MM.1S (cell line): ENCODE data around the gene CD40LG.

ENCODE experiments used
- DNase-seq: peaks from one replicate; pipeline ENCODE4 v3.0.0-alpha.2; 2015
- H2AFZ ChIP-seq: fragments of 300-600 bp; sonication (generic); 2 replicates; pipeline ENCODE4 v1.6.0; 2016; ENCODE audit warnings: antibody characterized with exemption, low read length
- H3F3A ChIP-seq: fragments of 300-600 bp; sonication (generic); 2 replicates; pipeline ENCODE4 v1.6.1; 2016; ENCODE audit warnings: mild to moderate bottlenecking, antibody characterized with exemption, low read length, moderate library complexity, mixed read lengths; ENCODE audit not compliant: insufficient read depth
- H3K27ac ChIP-seq: fragments of 300-600 bp; sonication (generic); 2 replicates; pipeline ENCODE4 v1.5.1; 2016; ENCODE audit warnings: mild to moderate bottlenecking, low read length
- H3K27me3 ChIP-seq: fragments of 300-600 bp; sonication (generic); replicated peaks from 2 replicates; pipeline ENCODE4 v1.6.0; 2016; ENCODE audit warnings: low read length; ENCODE audit not compliant: insufficient read depth
- H3K36me3 ChIP-seq: fragments of 300-600 bp; sonication (generic); replicated peaks from 2 replicates; pipeline ENCODE4 v1.6.1; 2016; ENCODE audit warnings: mild to moderate bottlenecking, low read length, mixed read lengths; ENCODE audit not compliant: insufficient read depth
- H3K4me1 ChIP-seq: fragments of 300-600 bp; sonication (generic); 2 replicates; pipeline ENCODE4 v1.6.1; 2016; ENCODE audit warnings: low read length, mixed read lengths
- H3K4me2 ChIP-seq: fragments of 300-600 bp; sonication (generic); 2 replicates; pipeline ENCODE4 v1.6.0; 2016; ENCODE audit warnings: low read depth, low read length
- H3K4me3 ChIP-seq: fragments of 300-600 bp; sonication (generic); 2 replicates; pipeline ENCODE4 v1.5.1; 2016; ENCODE audit warnings: low read length, mixed read lengths
- H3K79me2 ChIP-seq: fragments of 300-600 bp; sonication (generic); 2 replicates; pipeline ENCODE4 v1.6.1; 2016; ENCODE audit warnings: mixed run types, low read length, mixed read lengths
- H3K9ac ChIP-seq: fragments of 300-600 bp; sonication (generic); 2 replicates; pipeline ENCODE4 v1.6.1; 2016; ENCODE audit warnings: low read length, mixed read lengths
- H3K9me2 ChIP-seq: fragments of 300-600 bp; sonication (generic); replicated peaks from 2 replicates; pipeline ENCODE4 v1.6.1; 2016; ENCODE audit warnings: mild to moderate bottlenecking, low read length, mixed read lengths; ENCODE audit not compliant: insufficient read depth
- H3K9me3 ChIP-seq: fragments of 300-600 bp; sonication (generic); replicated peaks from 2 replicates; pipeline ENCODE4 v1.6.1; 2016; ENCODE audit warnings: mild to moderate bottlenecking, low read length, mixed read lengths; ENCODE audit not compliant: insufficient read depth
- H4K20me1 ChIP-seq: fragments of 300-600 bp; sonication (generic); 2 replicates; pipeline ENCODE4 v1.6.1; 2016; ENCODE audit warnings: mild to moderate bottlenecking, low read length, moderate library complexity, mixed read lengths; ENCODE audit not compliant: insufficient read depth
- CTCF ChIP-seq: fragments of 300-600 bp; sonication (generic); IDR thresholded peaks from 2 replicates; pipeline ENCODE4 v1.5.1; 2016; ENCODE audit warnings: antibody characterized with exemption, low read length, mixed read lengths
- EZH2 ChIP-seq: fragments of 300-600 bp; sonication (generic); optimal IDR thresholded peaks from 2 replicates; pipeline ENCODE3; 2017; ENCODE audit warnings: low read depth, mild to moderate bottlenecking, antibody characterized with exemption, low read length, mixed read lengths
- EZH2phosphoT487 ChIP-seq: fragments of 300-600 bp; sonication (generic); IDR thresholded peaks from 2 replicates; pipeline ENCODE4 v1.6.1; 2018; ENCODE audit warnings: antibody characterized with exemption, low read length

The CD40LG gene

GRCh38 chrX:136694431-136695087 lies 46.6 kb downstream of the CD40LG start:
- peak overlapping the region; percentile 55 for H3K4me2 ChIP-seq

GRCh38 chrX:136697156-136697555 lies 49.2 kb downstream of the CD40LG start:
- Histone ChIP-seq H2AFZ (no peak overlapping the region), H3K9me2 (no peaks in the 10 kb centered on the region), H3K27me3 (no peaks in the 10 kb centered on the region), H3K4me1 (peaks cover 12% of the 10 kb centered on the region), H3K9me3 (no peaks in the 10 kb centered on the region), H3F3A (0 out of 2 replicates have a peak, but pooled peaks cover 4% of the 10 kb centered on the region), H3K36me3 (no peaks in the 10 kb centered on the region), H3K27ac (no peak overlapping the region), H3K9ac (no peak overlapping the region), H3K4me3 (no peak overlapping the region), H4K20me1 (no peaks in the 10 kb centered on the region), H3K79me2 (no peaks in the 10 kb centered on the region), H3K4me2 (no peak overlapping the region)
- TF ChIP-seq CTCF (no peak), EZH2 (no peak), EZH2phosphoT487 (no peak)
- DNase-seq, result no peak

More at GRCh38 chrX:136694431-136695087, 46.6 kb downstream of the CD40LG start:
- no peaks in the 10 kb centered on the region for H3K36me3 ChIP-seq
- H4K20me1 ChIP-seq, result no peaks in the 10 kb centered on the region
- peaks cover 37% of the 10 kb centered on the region for H3K4me1 ChIP-seq
- H3K9me2 ChIP-seq, result no peaks in the 10 kb centered on the region
- H3K9ac ChIP-seq, result peak overlapping the region; percentile 48
- peak overlapping the region; percentile 62; the same call in 1 of the 2 replicates for H3K27ac ChIP-seq
- H3K79me2 ChIP-seq, result no peaks in the 10 kb centered on the region
- TF ChIP-seq EZH2phosphoT487, result no peak
- no peak for TF ChIP-seq EZH2
- peak; percentile 83 for TF ChIP-seq CTCF
- no peaks in the 10 kb centered on the region for H3K27me3 ChIP-seq
- H3F3A ChIP-seq, result peaks cover 14% of the 10 kb centered on the region
- H2AFZ ChIP-seq, result peak overlapping the region; percentile 52
- H3K9me3 ChIP-seq, result no peaks in the 10 kb centered on the region
- H3K4me3 ChIP-seq, result peak overlapping the region; percentile 26; the same call in 1 of the 2 replicates
- DNase-seq, result peak; percentile 79

GRCh38 chrX:136708348-136708747 lies 60.4 kb downstream of the CD40LG start:
- Histone ChIP-seq H3K27ac (no peak overlapping the region), H3K9ac (no peak overlapping the region), H3K9me2 (no peaks in the 10 kb centered on the region), H3K27me3 (no peaks in the 10 kb centered on the region), H3K4me1 (peaks cover 10% of the 10 kb centered on the region), H3K79me2 (no peaks in the 10 kb centered on the region), H3K36me3 (no peaks in the 10 kb centered on the region), H3K4me3 (no peak overlapping the region), H3K4me2 (no peak overlapping the region), H2AFZ (no peak overlapping the region), H3K9me3 (no peaks in the 10 kb centered on the region), H4K20me1 (no peaks in the 10 kb centered on the region), H3F3A (no peaks in the 10 kb centered on the region; the same call in 1 of the 2 replicates)
- TF ChIP-seq EZH2phosphoT487 (no peak), CTCF (peak; percentile 53)
- DNase-seq, result peak; percentile 47
